DMS153 treated with DMSO at 0.1 percent for 48 hours (cell line): ENCODE data around the gene ZC3HAV1L.
A peak's percentile ranks its signal among the peaks of the same experiment; 100 is the strongest.
"Not testable (repeated sequence)": the region's sequence is repeated elsewhere in the genome, so short reads cannot be mapped to it uniquely, and the experiment has no call there.

Source experiments
- DNase-seq: peaks from one replicate; lab custom pipeline; 2025; ENCODE audit not compliant: unreplicated experiment; lab: John Stamatoyannopoulos, UW

The ZC3HAV1L gene

GRCh38 chr7:139035586-139036353, at the start of gene ZC3HAV1L:
Gene ZC3HAV1L (minus strand): TSS chr7:139036042. CDS start chr7:139036017, 25 bp downstream.
- peak; percentile 30 for DNase-seq

GRCh38 chr7:139084709-139085108, 48.9 kb upstream of the ZC3HAV1L start:
- DNase-seq: no peak

- DNase-seq: no peak
These were observed 45.7 kb upstream of the ZC3HAV1L start for GRCh38 chr7:139081584-139081983.

- DNase-seq: no peak
These were observed 45.1 kb upstream of the ZC3HAV1L start for GRCh38 chr7:139080905-139081304.

GRCh38 chr7:139079861-139080260, 44.0 kb upstream of the ZC3HAV1L start:
- no peak for DNase-seq

- no peak for DNase-seq
These were observed 43.1 kb upstream of the ZC3HAV1L start for GRCh38 chr7:139078911-139079310.

- no peak for DNase-seq
These were observed 42.6 kb upstream of the ZC3HAV1L start for GRCh38 chr7:139078399-139078798.

- not testable (repeated sequence) for DNase-seq
These were observed 41.9 kb upstream of the ZC3HAV1L start for GRCh38 chr7:139077706-139078105.

- DNase-seq: no peak
These were observed 40.2 kb upstream of the ZC3HAV1L start for GRCh38 chr7:139075871-139076686.

GRCh38 chr7:139075031-139075652, 39.3 kb upstream of the ZC3HAV1L start:
- DNase-seq: peak; percentile 70

- DNase-seq: no peak
These were observed 37.0 kb upstream of the ZC3HAV1L start for GRCh38 chr7:139072796-139073195.

- DNase-seq: no peak
These were observed 35.8 kb upstream of the ZC3HAV1L start for GRCh38 chr7:139071680-139072079.

GRCh38 chr7:139068544-139069399, 32.9 kb upstream of the ZC3HAV1L start:
- no peak for DNase-seq

- DNase-seq: no peak
These were observed 30.5 kb upstream of the ZC3HAV1L start for GRCh38 chr7:139066315-139066714.

- DNase-seq: no peak
These were observed 29.5 kb upstream of the ZC3HAV1L start for GRCh38 chr7:139065323-139065722.

GRCh38 chr7:139061416-139061815, 25.6 kb upstream of the ZC3HAV1L start:
- DNase-seq: no peak

GRCh38 chr7:139060695-139061237, 24.9 kb upstream of the ZC3HAV1L start:
- DNase-seq: no peak

- DNase-seq: no peak
These were observed 24.1 kb upstream of the ZC3HAV1L start for GRCh38 chr7:139059905-139060304.

- DNase-seq: no peak
These were observed 23.1 kb upstream of the ZC3HAV1L start for GRCh38 chr7:139058943-139059342.

GRCh38 chr7:139055674-139056073, 19.8 kb upstream of the ZC3HAV1L start:
- no peak for DNase-seq
